PFSK-1 (cell line): ENCODE data around the gene ZNF366.

ENCODE experiments used
- POLR2AphosphoS5 ChIP-seq: IDR thresholded peaks from 2 replicates; pipeline ENCODE4 v1.6.1; 2012; ENCODE audit warnings: low read depth, mild to moderate bottlenecking, control low read depth, low read length, moderate library complexity
- REST ChIP-seq, 2 experiments: IDR thresholded peaks; 2 replicates each; pipeline versions ENCODE4 v1.6.1 to v1.8.0; 2011 to 2012; ENCODE audit warnings: low read depth in 2 of 2, low read length in 2 of 2, control low read depth in 1 of 2, inconsistent platforms in 1 of 2, mild to moderate bottlenecking in 1 of 2, moderate library complexity in 1 of 2; ENCODE audit not compliant: insufficient read depth in 1 of 2
- SIN3A ChIP-seq: IDR thresholded peaks from 2 replicates; pipeline ENCODE4 v1.6.1; 2012; ENCODE audit warnings: mild to moderate bottlenecking, low read length, moderate library complexity, borderline replicate concordance; ENCODE audit not compliant: insufficient read depth

GRCh38 chr5:72465066-72465465 lies 42.1 kb downstream of the ZNF366 start:
- TF ChIP-seq POLR2AphosphoS5: no peak
- no peak for TF ChIP-seq REST (IDR thresholded peaks at IDR 0.05; ENCODE audit: insufficient read depth in 1 of 2, low read depth in 2 of 2, low read length in 2 of 2)
- no peak for TF ChIP-seq SIN3A
